CD14-positive monocyte (primary cell): Measurements from ENCODE around the gene CCNJL. TPM values are rescaled to one million over a fixed set of nuclear protein-coding genes. Genes with fewer than 3 reads are reported as not detected.

ENCODE experiments used
- DNase-seq, 3 donors: peaks; one replicate each; pipeline ENCODE4 v3.0.0-alpha.2; 2011 to 2022
- H2AFZ ChIP-seq: 2 replicates; pipeline ENCODE4 v1.6.0; 2012; ENCODE audit warnings: mild to moderate bottlenecking, low read depth, low read length, inconsistent platforms; ENCODE audit not compliant: insufficient read depth, poor library complexity, severe bottlenecking
- H3K27ac ChIP-seq, 2 donors: 1 replicate in 1 of 2; 2 replicates in 1 of 2; pipeline ENCODE4 v1.5.1; 2012 to 2013; ENCODE audit warnings: low read length in 2 of 2, control low read depth in 1 of 2, inconsistent platforms in 1 of 2, low read depth in 1 of 2, mild to moderate bottlenecking in 1 of 2
- H3K27me3 ChIP-seq, 2 donors: one replicate each; pipeline versions ENCODE4 v1.6.0 to v1.6.1; 2011 to 2013; ENCODE audit warnings: low read length in 2 of 2; ENCODE audit not compliant: control insufficient read depth in 2 of 2, insufficient read depth in 2 of 2
- H3K36me3 ChIP-seq, 2 donors: replicated peaks in 1 of 2; 1 replicate in 1 of 2; 2 replicates in 1 of 2; pipeline versions ENCODE4 v1.5.1 to v1.6.1; 2012 to 2013; ENCODE audit warnings: low read length in 2 of 2, control low read depth in 1 of 2, inconsistent platforms in 1 of 2, mild to moderate bottlenecking in 1 of 2; ENCODE audit not compliant: insufficient read depth in 2 of 2, control insufficient read depth in 1 of 2
- H3K4me1 ChIP-seq, 2 donors: 1 replicate in 1 of 2; 2 replicates in 1 of 2; pipeline versions ENCODE4 v1.5.1 to v1.6.1; 2012 to 2013; ENCODE audit warnings: low read length in 2 of 2, control low read depth in 1 of 2, inconsistent platforms in 1 of 2, mild to moderate bottlenecking in 1 of 2, moderate library complexity in 1 of 2; ENCODE audit not compliant: insufficient read depth in 2 of 2, control insufficient read depth in 1 of 2
- H3K4me2 ChIP-seq: replicated peaks from 2 replicates; pipeline ENCODE3; 2012; ENCODE audit warnings: low read length, moderate library complexity, mild to moderate bottlenecking; ENCODE audit not compliant: poor library complexity, severe bottlenecking; ENCODE audit errors: extremely low read depth
- H3K4me3 ChIP-seq, 3 experiments: fragments of 200-600 bp in 1 of 3; sonication (generic) in 1 of 3; replicated peaks in 1 of 3; 1 replicate in 2 of 3; 2 replicates in 1 of 3; pipeline ENCODE4 v1.5.1; 2011 to 2013; ENCODE audit warnings: low read length in 3 of 3, mild to moderate bottlenecking in 3 of 3, control low read depth in 2 of 3, low read depth in 2 of 3, inconsistent platforms in 1 of 3, moderate library complexity in 1 of 3
- H3K79me2 ChIP-seq: 2 replicates; pipeline ENCODE4 v1.6.0; 2012; ENCODE audit warnings: mild to moderate bottlenecking, control low read depth, inconsistent platforms, low read length, moderate library complexity; ENCODE audit not compliant: insufficient read depth
- H3K9ac ChIP-seq: 2 replicates; pipeline ENCODE4 v1.6.0; 2017; ENCODE audit warnings: low read length, mild to moderate bottlenecking; ENCODE audit not compliant: insufficient read depth, poor library complexity, severe bottlenecking
- H3K9me3 ChIP-seq, 2 donors: replicated peaks in 1 of 2; 1 replicate in 1 of 2; 2 replicates in 1 of 2; pipeline versions ENCODE4 v1.5.1 to v1.6.1; 2012 to 2013; ENCODE audit warnings: low read length in 2 of 2, control low read depth in 1 of 2; ENCODE audit not compliant: control insufficient read depth in 1 of 2, insufficient read depth in 1 of 2
- H4K20me1 ChIP-seq: 2 replicates; pipeline ENCODE4 v1.6.0; 2012; ENCODE audit warnings: mild to moderate bottlenecking, low read length, control low read depth, moderate library complexity; ENCODE audit not compliant: insufficient read depth
- H3K27ac Mint-ChIP-seq, 7 donors: one replicate each; pipeline ENCODE4 v1.8.0; 2020; ENCODE audit warnings: mild to moderate bottlenecking in 7 of 7, mixed read lengths in 7 of 7, moderate library complexity in 6 of 7, inconsistent platforms in 2 of 7
- H3K27me3 Mint-ChIP-seq, 3 donors: one replicate each; pipeline ENCODE4 v1.8.0; 2021 to 2022; ENCODE audit warnings: low read depth in 3 of 3, mild to moderate bottlenecking in 3 of 3, mixed read lengths in 3 of 3, moderate library complexity in 3 of 3, inconsistent platforms in 1 of 3
- H3K36me3 Mint-ChIP-seq, 2 donors: one replicate each; pipeline ENCODE4 v1.8.0; 2020; ENCODE audit warnings: mixed read lengths in 2 of 2, inconsistent platforms in 1 of 2, mild to moderate bottlenecking in 1 of 2
- H3K4me1 Mint-ChIP-seq: one replicate; pipeline ENCODE4 v1.8.0; 2020; ENCODE audit warnings: mild to moderate bottlenecking, mixed read lengths
- H3K4me3 Mint-ChIP-seq, 2 donors: one replicate each; pipeline ENCODE4 v1.8.0; 2020; ENCODE audit warnings: mild to moderate bottlenecking in 2 of 2, mixed read lengths in 2 of 2, moderate library complexity in 1 of 2
- H3K9me3 Mint-ChIP-seq, 7 donors: one replicate each; pipeline ENCODE4 v1.8.0; 2020 to 2022; ENCODE audit warnings: mixed read lengths in 7 of 7, mild to moderate bottlenecking in 6 of 7, moderate library complexity in 6 of 7, inconsistent platforms in 2 of 7
- WGBS: methylation state at CpG from one replicate; pipeline ENCODE4 v1.1.5; 2013; ENCODE audit warnings: missing lambda C conversion rate; ENCODE audit not compliant: insufficient coverage; 5-methylcytosine and 5-hydroxymethylcytosine counted together
- intact Hi-C, 2 donors: fragments of 100-400 bp; cut with micrococcal nuclease; formaldehyde crosslinking; loops; one replicate each; pipeline versions ENCODE4 v1.15.0 to v1.15.1; 2023
- polyA plus RNA-seq, 3 donors: library from polyadenylated mRNA; depleted of rRNA in 1 of 3; unstranded in 2 of 3; stranded (reverse) in 1 of 3; fragments of 300-500 nt in 2 of 3; fragments of >200 nt in 1 of 3; fragmentation: Illumina TruSeq in 2 of 3; gene quantifications; 1 replicate in 2 of 3; 2 replicates in 1 of 3; pipeline ENCODE4 v1.2.3, GENCODE V29; 2012 to 2021
- TF ChIP-seq, protein P1 (sequence below): fragments of 200-600 bp; IDR thresholded peaks from one replicate; pipeline ENCODE4 v1.8.0; 2022; ENCODE audit warnings: antibody characterized with exemption, mild to moderate bottlenecking

CCNJL gene
- polyA plus RNA-seq, 3 donors = 0.03 TPM; not detected in 2

DNA sequence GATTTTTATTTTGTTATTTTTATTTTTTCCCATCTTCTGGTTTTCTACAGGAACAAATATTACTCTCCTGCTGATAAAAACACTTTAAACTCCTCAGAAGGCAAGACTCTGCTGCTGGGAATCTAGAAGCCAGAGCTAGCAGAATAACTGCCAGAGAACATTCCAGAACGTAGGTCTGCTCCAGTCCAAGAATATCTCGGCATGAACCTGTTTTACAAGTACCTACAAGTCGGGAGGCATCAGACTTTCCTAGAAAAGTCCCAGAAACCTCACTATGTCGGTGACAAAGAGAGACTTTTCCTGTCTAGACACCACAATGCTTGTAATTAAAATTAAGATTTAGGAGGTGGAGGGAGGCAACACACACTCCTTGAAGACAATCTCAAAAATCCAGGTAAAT is 41.7 kb downstream of the CCNJL start:
- Histone ChIP-seq H3K27ac (no peak overlapping the region), H3K9ac (no peak overlapping the region), H4K20me1 (no peaks in the 10 kb centered on the region), H2AFZ (no peak overlapping the region), H3K36me3 (no peaks in the 10 kb centered on the region), H3K79me2 (no peaks in the 10 kb centered on the region), H3K4me2 (no peak overlapping the region), H3K9me3 (no peaks in the 10 kb centered on the region), H3K27me3 (peaks cover 2 to 5% of the 10 kb centered on the region in 2 donors), H3K4me3 (no peak overlapping the region), H3K4me1 (peaks cover 28 to 30% of the 10 kb centered on the region in 2 donors)
- H3K36me3 Mint-ChIP-seq = peaks cover 0 to 3% of the 10 kb centered on the region in 2 donors
- intact Hi-C loops = no loop called here
- H3K4me1 Mint-ChIP-seq = peaks cover 33% of the 10 kb centered on the region
- peaks cover 0 to 3% (median 0%) of the 10 kb centered on the region in 7 donors for H3K9me3 Mint-ChIP-seq
- H3K4me3 Mint-ChIP-seq = no peak overlapping the region
- H3K27ac Mint-ChIP-seq = peak overlapping the region in 2 of 7 donors; percentile 30 to 35
- TF ChIP-seq, protein P1, sequence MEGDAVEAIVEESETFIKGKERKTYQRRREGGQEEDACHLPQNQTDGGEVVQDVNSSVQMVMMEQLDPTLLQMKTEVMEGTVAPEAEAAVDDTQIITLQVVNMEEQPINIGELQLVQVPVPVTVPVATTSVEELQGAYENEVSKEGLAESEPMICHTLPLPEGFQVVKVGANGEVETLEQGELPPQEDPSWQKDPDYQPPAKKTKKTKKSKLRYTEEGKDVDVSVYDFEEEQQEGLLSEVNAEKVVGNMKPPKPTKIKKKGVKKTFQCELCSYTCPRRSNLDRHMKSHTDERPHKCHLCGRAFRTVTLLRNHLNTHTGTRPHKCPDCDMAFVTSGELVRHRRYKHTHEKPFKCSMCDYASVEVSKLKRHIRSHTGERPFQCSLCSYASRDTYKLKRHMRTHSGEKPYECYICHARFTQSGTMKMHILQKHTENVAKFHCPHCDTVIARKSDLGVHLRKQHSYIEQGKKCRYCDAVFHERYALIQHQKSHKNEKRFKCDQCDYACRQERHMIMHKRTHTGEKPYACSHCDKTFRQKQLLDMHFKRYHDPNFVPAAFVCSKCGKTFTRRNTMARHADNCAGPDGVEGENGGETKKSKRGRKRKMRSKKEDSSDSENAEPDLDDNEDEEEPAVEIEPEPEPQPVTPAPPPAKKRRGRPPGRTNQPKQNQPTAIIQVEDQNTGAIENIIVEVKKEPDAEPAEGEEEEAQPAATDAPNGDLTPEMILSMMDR = no peak
- 59% methylated on average over 3 of the region's 4 CpGs for WGBS
- H3K27me3 Mint-ChIP-seq = peaks cover 9 to 15% (median 9%) of the 10 kb centered on the region in 3 donors
- no peak for DNase-seq

GRCh38 chr5:160269017-160269416 is 43.3 kb downstream of the CCNJL start:
- H3K79me2 ChIP-seq = no peaks in the 10 kb centered on the region
- H4K20me1 ChIP-seq = no peaks in the 10 kb centered on the region
- H3K9me3 ChIP-seq = no peaks in the 10 kb centered on the region
- Mint-ChIP-seq H3K4me1 (peaks cover 27% of the 10 kb centered on the region), H3K4me3 (peak overlapping the region; percentile 49 to 75), H3K9me3 (peaks cover 0 to 3% (median 0%) of the 10 kb centered on the region in 7 donors), H3K36me3 (peaks cover 0 to 3% of the 10 kb centered on the region in 2 donors), H3K27ac (peak overlapping the region; percentile 80 to 94 (median 89)), H3K27me3 (peaks cover 9 to 15% (median 9%) of the 10 kb centered on the region in 3 donors)
- peak overlapping the region in 1 of 3 experiments; percentile 45 for H3K4me3 ChIP-seq
- intact Hi-C loops = loop anchor here (5.0 kb wide), 2 partner anchors 53 to 63 kb away; no protein-coding TSS in a partner anchor
- peak overlapping the region; percentile 47 for H3K4me2 ChIP-seq
- TF ChIP-seq, protein P1 = no peak
- H3K27me3 ChIP-seq = peaks cover 2 to 5% of the 10 kb centered on the region in 2 donors
- peak overlapping the region; percentile 23 to 58 for H3K27ac ChIP-seq
- H3K4me1 ChIP-seq = peaks cover 22 to 25% of the 10 kb centered on the region in 2 donors
- no peaks in the 10 kb centered on the region for H3K36me3 ChIP-seq
- peak; percentile 97 to 100 (median 99) for DNase-seq
- peak overlapping the region; percentile 58 for H2AFZ ChIP-seq
- H3K9ac ChIP-seq = no peak overlapping the region
- WGBS = 0% methylated on average over 8 of the region's 10 CpGs
